Ishikawa (cell line): ENCODE results near the gene KCNIP3.

Experiments
- CEBPB ChIP-seq: IDR thresholded peaks from 2 replicates; pipeline ENCODE4 v1.6.1; 2012
- CREB1 ChIP-seq: IDR thresholded peaks from 2 replicates; pipeline ENCODE4 v1.6.1; 2012; ENCODE audit warnings: low read depth
- EGR1 ChIP-seq: IDR thresholded peaks from 2 replicates; pipeline ENCODE4 v1.6.1; 2012
- EP300 ChIP-seq: IDR thresholded peaks from 2 replicates; pipeline ENCODE4 v1.6.1; 2012; ENCODE audit warnings: borderline replicate concordance
- FOXM1 ChIP-seq: IDR thresholded peaks from 2 replicates; pipeline ENCODE4 v1.6.1; 2012; ENCODE audit warnings: low read depth, borderline replicate concordance
- MAX ChIP-seq: IDR thresholded peaks from 2 replicates; pipeline ENCODE4 v1.6.1; 2012
- NFIC ChIP-seq: IDR thresholded peaks from 2 replicates; pipeline ENCODE4 v1.6.1; 2012
- RAD21 ChIP-seq: IDR thresholded peaks from 2 replicates; pipeline ENCODE4 v1.6.1; 2012; ENCODE audit warnings: low read depth
- REST ChIP-seq: IDR thresholded peaks from 2 replicates; pipeline ENCODE4 v1.6.1; 2012; ENCODE audit warnings: low read depth, mild to moderate bottlenecking
- TAF1 ChIP-seq: IDR thresholded peaks from 2 replicates; pipeline ENCODE4 v1.6.1; 2012; ENCODE audit warnings: low read depth, mild to moderate bottlenecking
- TCF12 ChIP-seq: IDR thresholded peaks from 2 replicates; pipeline ENCODE4 v1.6.1; 2012; ENCODE audit warnings: low read depth
- YY1 ChIP-seq: IDR thresholded peaks from 2 replicates; pipeline ENCODE4 v1.6.1; 2012; ENCODE audit warnings: low read depth

- TF ChIP-seq EP300 (no peak), YY1 (no peak), EGR1 (no peak), TCF12 (no peak), MAX (no peak), TAF1 (no peak), CEBPB (no peak), NFIC (no peak), CREB1 (no peak), RAD21 (no peak), REST (no peak), FOXM1 (no peak)
Observed at GRCh38 chr2:95267458-95268210, 29.5 kb upstream of the KCNIP3 start.
